ENCODE data around the gene PPRC1. TPM values are rescaled to one million over a fixed set of nuclear protein-coding genes. Genes with fewer than 3 reads are reported as not detected.

PPRC1 gene
- total and polyA plus RNA-seq, 2 donors (not counting 1 experiment from before 2014, with no cell fraction given), result 23.3 to 36.3 TPM

DNA sequence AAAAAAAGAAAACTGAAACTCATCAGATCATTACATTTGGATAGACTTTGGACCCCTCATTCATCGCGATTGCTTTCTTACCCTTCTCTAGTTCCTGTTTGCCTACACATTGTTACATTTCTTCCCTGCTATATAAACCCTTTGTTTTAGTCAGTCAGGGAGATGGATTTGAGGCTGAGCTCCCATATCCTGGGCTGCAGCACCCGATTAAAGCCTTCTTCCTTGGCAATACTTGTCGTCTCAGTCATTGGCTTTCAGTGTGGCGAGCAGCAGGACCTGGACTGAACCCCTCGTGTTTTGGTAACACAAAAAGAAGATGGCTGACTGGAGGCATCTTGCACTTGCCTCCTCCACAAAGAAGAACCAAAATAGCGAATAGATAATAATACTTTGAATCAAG, 59.1 kb downstream of the PPRC1 start:
- H3K79me2 ChIP-seq (ENCODE audit: control insufficient read depth, insufficient read depth, low read length), result no peaks in the 10 kb centered on the region
- ATAC-seq (ENCODE audit: low read depth) (no peak), DNase-seq (no peak)
- H3K9ac ChIP-seq (ENCODE audit: low read length), result no peak overlapping the region
- intact Hi-C loops (cut with micrococcal nuclease), result no loop called here
- H3K4me2 ChIP-seq (replicated peaks; ENCODE audit: low read depth, low read length, poor library complexity, severe bottlenecking), result no peak overlapping the region
- H4K20me1 ChIP-seq (ENCODE audit: control insufficient read depth, insufficient read depth, low read length, poor library complexity, severe bottlenecking), result no peaks in the 10 kb centered on the region
- ChIA-PET CTCF (no interaction called here), POLR2A (no interaction called here)
- no peaks in the 10 kb centered on the region for H3K36me3 ChIP-seq (replicated peaks in 1 of 2; ENCODE audit: control extremely low read depth in 1 of 2, control insufficient read depth in 1 of 2, extremely low read depth in 1 of 2, insufficient read depth in 2 of 2, low read length in 1 of 2)
- H2AFZ ChIP-seq (ENCODE audit: insufficient read depth, low read depth, low read length, poor library complexity, severe bottlenecking), result no peak overlapping the region
- peaks cover 1 to 20% (median 2%) of the 10 kb centered on the region in 3 donors for H3K9me3 ChIP-seq (ENCODE audit: control extremely low read depth in 1 of 3, control insufficient read depth in 2 of 3, insufficient read depth in 1 of 3, low read length in 2 of 3)
- H3K27me3 ChIP-seq (replicated peaks in 1 of 4; ENCODE audit: control extremely low read depth in 1 of 4, control insufficient read depth in 3 of 4, insufficient read depth in 4 of 4, low read length in 3 of 4), result no peaks in the 10 kb centered on the region
- WGBS (ENCODE audit: insufficient coverage), result 91% methylated on average over 4 of the region's 7 CpGs
- TF ChIP-seq, protein P1, sequence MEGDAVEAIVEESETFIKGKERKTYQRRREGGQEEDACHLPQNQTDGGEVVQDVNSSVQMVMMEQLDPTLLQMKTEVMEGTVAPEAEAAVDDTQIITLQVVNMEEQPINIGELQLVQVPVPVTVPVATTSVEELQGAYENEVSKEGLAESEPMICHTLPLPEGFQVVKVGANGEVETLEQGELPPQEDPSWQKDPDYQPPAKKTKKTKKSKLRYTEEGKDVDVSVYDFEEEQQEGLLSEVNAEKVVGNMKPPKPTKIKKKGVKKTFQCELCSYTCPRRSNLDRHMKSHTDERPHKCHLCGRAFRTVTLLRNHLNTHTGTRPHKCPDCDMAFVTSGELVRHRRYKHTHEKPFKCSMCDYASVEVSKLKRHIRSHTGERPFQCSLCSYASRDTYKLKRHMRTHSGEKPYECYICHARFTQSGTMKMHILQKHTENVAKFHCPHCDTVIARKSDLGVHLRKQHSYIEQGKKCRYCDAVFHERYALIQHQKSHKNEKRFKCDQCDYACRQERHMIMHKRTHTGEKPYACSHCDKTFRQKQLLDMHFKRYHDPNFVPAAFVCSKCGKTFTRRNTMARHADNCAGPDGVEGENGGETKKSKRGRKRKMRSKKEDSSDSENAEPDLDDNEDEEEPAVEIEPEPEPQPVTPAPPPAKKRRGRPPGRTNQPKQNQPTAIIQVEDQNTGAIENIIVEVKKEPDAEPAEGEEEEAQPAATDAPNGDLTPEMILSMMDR (IDR thresholded peaks at IDR 0.05), result no peak
- TF ChIP-seq EZH2 (IDR thresholded peaks at IDR 0.05; ENCODE audit: borderline replicate concordance, insufficient read depth, low read depth, low read length, poor library complexity, severe bottlenecking), result no peak
- Mint-ChIP-seq H3K4me1 (peaks cover 4% of the 10 kb centered on the region), H3K9me3 (ENCODE audit: insufficient read depth) (peaks cover 5% of the 10 kb centered on the region), H3K4me3 (no peak overlapping the region), H3K27me3 (peaks cover 4% of the 10 kb centered on the region), H3K27ac (no peak overlapping the region)
- H3K4me1 ChIP-seq (ENCODE audit: control insufficient read depth in 2 of 2, insufficient read depth in 2 of 2, low read length in 2 of 2), result peaks cover 0 to 7% of the 10 kb centered on the region in 2 donors
- no peak overlapping the region for H3K4me3 ChIP-seq (ENCODE audit: control extremely low read depth in 1 of 5, extremely low read depth in 1 of 5, insufficient read depth in 1 of 5, low read depth in 2 of 5, low read length in 4 of 5)
- H3K27ac ChIP-seq (ENCODE audit: low read length in 2 of 2), result no peak overlapping the region

DNA sequence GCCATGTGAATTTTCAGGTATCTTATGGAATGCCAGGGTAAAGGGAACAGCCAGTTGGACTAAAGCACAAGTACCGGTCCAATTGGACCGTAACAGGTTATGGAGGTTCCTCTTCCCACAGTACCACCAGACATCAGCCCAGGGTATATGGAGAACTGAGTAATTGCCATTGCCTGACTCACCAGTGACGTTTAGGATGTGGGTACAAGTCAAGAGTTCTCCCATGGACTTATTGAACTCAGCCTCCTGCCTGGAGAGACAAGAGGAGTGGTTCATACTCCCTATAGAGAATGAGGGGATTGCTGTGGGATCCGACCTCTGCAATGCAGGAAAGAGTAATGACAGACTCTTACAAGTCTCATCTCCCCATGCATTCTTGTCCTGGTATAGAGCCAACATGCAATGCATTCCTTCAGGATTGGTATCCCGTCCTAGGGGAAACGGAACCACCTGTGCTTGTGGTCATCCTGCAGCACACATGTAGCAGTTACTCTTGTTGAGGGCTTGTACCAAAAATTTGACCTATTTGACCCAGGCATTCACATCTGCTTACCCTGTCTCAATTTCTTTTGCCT, 62.5 kb downstream of the PPRC1 start:
- no peak overlapping the region for H3K27ac Mint-ChIP-seq
- H3K4me1 ChIP-seq (ENCODE audit: control insufficient read depth in 2 of 2, insufficient read depth in 2 of 2, low read length in 2 of 2), result no peaks in the 10 kb centered on the region
- H4K20me1 ChIP-seq (ENCODE audit: control insufficient read depth, insufficient read depth, low read length, poor library complexity, severe bottlenecking), result no peaks in the 10 kb centered on the region
- DNase-seq (no peak), ATAC-seq (ENCODE audit: low read depth) (no peak)
- POLR2A ChIA-PET, result no interaction called here
- no peaks in the 10 kb centered on the region for H3K36me3 ChIP-seq (replicated peaks in 1 of 2; ENCODE audit: control extremely low read depth in 1 of 2, control insufficient read depth in 1 of 2, extremely low read depth in 1 of 2, insufficient read depth in 2 of 2, low read length in 1 of 2)
- H3K4me1 Mint-ChIP-seq, result no peaks in the 10 kb centered on the region
- H3K4me3 Mint-ChIP-seq, result no peak overlapping the region
- CTCF ChIA-PET, result no interaction called here
- H3K9me3 ChIP-seq (ENCODE audit: control extremely low read depth in 1 of 3, control insufficient read depth in 2 of 3, insufficient read depth in 1 of 3, low read length in 2 of 3), result peaks cover 1 to 17% (median 2%) of the 10 kb centered on the region in 3 donors
- H2AFZ ChIP-seq (ENCODE audit: insufficient read depth, low read depth, low read length, poor library complexity, severe bottlenecking), result no peak overlapping the region
- H3K9me3 Mint-ChIP-seq (ENCODE audit: insufficient read depth), result peaks cover 5% of the 10 kb centered on the region
- no peak overlapping the region for H3K4me2 ChIP-seq (replicated peaks; ENCODE audit: low read depth, low read length, poor library complexity, severe bottlenecking)
- H3K27me3 Mint-ChIP-seq, result peaks cover 20% of the 10 kb centered on the region
- WGBS (ENCODE audit: insufficient coverage), result 83% methylated on average over 4 of the region's 6 CpGs
- no peak overlapping the region for H3K9ac ChIP-seq (ENCODE audit: low read length)
- intact Hi-C loops (cut with micrococcal nuclease), result no loop called here
- H3K4me3 ChIP-seq (ENCODE audit: control extremely low read depth in 1 of 5, extremely low read depth in 1 of 5, insufficient read depth in 1 of 5, low read depth in 2 of 5, low read length in 4 of 5), result no peak overlapping the region
- H3K27ac ChIP-seq (ENCODE audit: low read length in 2 of 2), result no peak overlapping the region
- H3K79me2 ChIP-seq (ENCODE audit: control insufficient read depth, insufficient read depth, low read length), result no peaks in the 10 kb centered on the region
- no peaks in the 10 kb centered on the region for H3K27me3 ChIP-seq (replicated peaks in 1 of 4; ENCODE audit: control extremely low read depth in 1 of 4, control insufficient read depth in 3 of 4, insufficient read depth in 4 of 4, low read length in 3 of 4)
- TF ChIP-seq, protein P1 (IDR thresholded peaks at IDR 0.05), result no peak
- no peak for TF ChIP-seq EZH2 (IDR thresholded peaks at IDR 0.05; ENCODE audit: borderline replicate concordance, insufficient read depth, low read depth, low read length, poor library complexity, severe bottlenecking)
